GM18951 (cell line): ENCODE measurements around the gene SAV1.
"Not testable (repeated sequence)": the region's sequence is repeated elsewhere in the genome, so short reads cannot be mapped to it uniquely, and the experiment has no call there.

Source experiments
- POLR2A ChIP-seq: IDR thresholded peaks from 4 replicates; pipeline ENCODE4 v1.6.1; 2011; ENCODE audit warnings: mild to moderate bottlenecking; ENCODE audit not compliant: insufficient read length, insufficient read depth; ENCODE audit errors: extremely low read depth
- in situ Hi-C: fragments of 300-500 bp; cut with MboI; formaldehyde crosslinking; loops from one replicate; pipeline ENCODE4 v1.12.0; 2022; ENCODE audit warnings: low sequenced_read_pairs, mixed read lengths, inconsistent platforms; ENCODE audit not compliant: unreplicated experiment

Gene SAV1

GRCh38 chr14:50676814-50677516, 8.9 kb upstream of the SAV1 start:
- in situ Hi-C loops: no loop called here
- TF ChIP-seq POLR2A: no peak

GRCh38 chr14:50675597-50675996, 7.5 kb upstream of the SAV1 start:
- in situ Hi-C loops: no loop called here
- no peak for TF ChIP-seq POLR2A

- in situ Hi-C loops: no loop called here
- TF ChIP-seq POLR2A: no peak
Measured at GRCh38 chr14:50670866-50671256, 2.8 kb upstream of the SAV1 start.

- in situ Hi-C loops: no loop called here
- no peak for TF ChIP-seq POLR2A
Measured at GRCh38 chr14:50670196-50670865, 2.2 kb upstream of the SAV1 start.

GRCh38 chr14:50669441-50669986, 1.4 kb upstream of the SAV1 start:
- no peak for TF ChIP-seq POLR2A
- in situ Hi-C loops: no loop called here

- in situ Hi-C loops: no loop called here
- no peak for TF ChIP-seq POLR2A
Measured at GRCh38 chr14:50668826-50669143, 679 bp upstream of the SAV1 start.

- in situ Hi-C loops: no loop called here
- no peak for TF ChIP-seq POLR2A
Measured at GRCh38 chr14:50667684-50667995, 466 bp downstream of the SAV1 start.

- in situ Hi-C loops: no loop called here
- TF ChIP-seq POLR2A: no peak
Measured at GRCh38 chr14:50666772-50667683, 1.1 kb downstream of the SAV1 start.

- in situ Hi-C loops: not testable (repeated sequence)
Measured at GRCh38 chr14:50665300-50665699, 2.8 kb downstream of the SAV1 start.

- in situ Hi-C loops: not testable (repeated sequence)
Measured at GRCh38 chr14:50664579-50664978, 3.5 kb downstream of the SAV1 start.

GRCh38 chr14:50659327-50659974, 8.7 kb downstream of the SAV1 start:
- no peak for TF ChIP-seq POLR2A
- in situ Hi-C loops: no loop called here

GRCh38 chr14:50658203-50658602, 9.9 kb downstream of the SAV1 start:
- TF ChIP-seq POLR2A: no peak
- in situ Hi-C loops: no loop called here

- TF ChIP-seq POLR2A: no peak
- in situ Hi-C loops: no loop called here
Measured at GRCh38 chr14:50657753-50658152, 10.4 kb downstream of the SAV1 start.
